CD4-positive, alpha-beta T cell treated with Interleukin-15 for 4 hours (primary cell): ENCODE data around the gene RNF213.

Source experiments
- DNase-seq: peaks from one replicate; pipeline ENCODE4 v3.0.0-alpha.2; 2020; ENCODE audit warnings: low spot score

RNF213 gene

GRCh38 chr17:80352216-80352895, 91.7 kb downstream of the RNF213 start:
- no peak for DNase-seq

- no peak for DNase-seq
Measured at GRCh38 chr17:80352991-80353665, 92.5 kb downstream of the RNF213 start.

- no peak for DNase-seq
Measured at GRCh38 chr17:80353718-80354275, 93.1 kb downstream of the RNF213 start.

- DNase-seq: no peak
Measured at GRCh38 chr17:80354336-80354735, 93.7 kb downstream of the RNF213 start.

- no peak for DNase-seq
Measured at GRCh38 chr17:80356231-80356856, 95.7 kb downstream of the RNF213 start.

- DNase-seq: no peak
Measured at GRCh38 chr17:80358131-80358530, 97.5 kb downstream of the RNF213 start.

- DNase-seq: no peak
Measured at GRCh38 chr17:80358861-80359260, 98.2 kb downstream of the RNF213 start.

- DNase-seq: no peak
Measured at GRCh38 chr17:80359422-80360110, 98.9 kb downstream of the RNF213 start.

- no peak for DNase-seq
Measured at GRCh38 chr17:80360396-80360795, 99.7 kb downstream of the RNF213 start.

GRCh38 chr17:80361495-80362220, 101.0 kb downstream of the RNF213 start:
- DNase-seq: no peak

- DNase-seq: no peak
Measured at GRCh38 chr17:80362428-80363119, 101.9 kb downstream of the RNF213 start.

GRCh38 chr17:80363120-80363515, 102.5 kb downstream of the RNF213 start:
- DNase-seq: no peak

GRCh38 chr17:80363518-80364090, 103.0 kb downstream of the RNF213 start:
- no peak for DNase-seq

- no peak for DNase-seq
Measured at GRCh38 chr17:80364091-80364691, 103.5 kb downstream of the RNF213 start.

GRCh38 chr17:80365001-80365965, 104.6 kb downstream of the RNF213 start:
- no peak for DNase-seq

GRCh38 chr17:80365983-80366382, 105.3 kb downstream of the RNF213 start:
- no peak for DNase-seq

- DNase-seq: no peak
Measured at GRCh38 chr17:80367503-80367902, 106.9 kb downstream of the RNF213 start.

GRCh38 chr17:80371196-80371595, 110.5 kb downstream of the RNF213 start:
- no peak for DNase-seq

GRCh38 chr17:80372456-80372855, 111.8 kb downstream of the RNF213 start:
- no peak for DNase-seq
